ENCODE results near the gene OSBPL2.

The OSBPL2 gene

DNA sequence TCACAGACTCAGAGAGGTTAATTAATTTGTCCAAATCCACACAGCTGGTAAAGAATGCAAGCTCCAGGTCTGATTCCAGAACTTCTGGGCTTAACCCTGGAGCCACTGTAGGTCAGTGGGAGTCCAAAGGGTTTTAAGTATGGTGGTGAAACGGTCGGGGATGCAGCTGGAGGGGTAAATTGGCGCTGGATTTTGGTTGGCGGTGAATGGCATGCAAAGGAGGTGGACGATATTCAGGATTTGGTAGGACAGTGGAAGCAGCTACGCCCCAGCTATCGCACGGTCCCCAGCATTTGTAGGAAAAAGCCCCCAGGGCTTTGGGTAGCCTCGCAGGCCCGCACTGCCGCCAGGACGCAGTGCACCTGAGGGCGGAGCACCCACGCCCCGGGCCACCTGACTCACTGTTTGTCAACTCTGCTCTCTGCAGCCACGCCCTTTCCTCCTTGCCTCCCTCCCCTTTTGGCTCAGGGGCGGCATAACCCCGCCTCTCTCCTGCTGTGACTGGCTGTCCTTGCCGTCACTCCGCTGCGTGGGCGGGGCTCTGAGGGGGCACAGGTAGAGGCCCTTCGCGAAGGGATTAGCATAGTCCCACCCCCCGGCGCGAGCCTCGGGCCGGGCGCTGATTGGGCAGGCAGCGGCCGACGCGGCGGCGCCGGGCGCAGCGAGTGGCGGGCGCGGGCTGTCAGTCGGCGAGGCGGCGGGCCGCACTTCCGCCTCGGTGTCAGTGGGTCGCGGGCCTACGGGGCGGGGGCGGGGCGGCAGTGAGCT is at the start of gene OSBPL2:
TSS of gene OSBPL2 (plus strand) at position 721 of the 768 bp plus-strand sequence. CDS start 17,664 bp downstream, outside the sequence.
- FAIRE-seq (peak; percentile 86), DNase-seq (ENCODE audit: low spot score) (peak; percentile 97)

DNA sequence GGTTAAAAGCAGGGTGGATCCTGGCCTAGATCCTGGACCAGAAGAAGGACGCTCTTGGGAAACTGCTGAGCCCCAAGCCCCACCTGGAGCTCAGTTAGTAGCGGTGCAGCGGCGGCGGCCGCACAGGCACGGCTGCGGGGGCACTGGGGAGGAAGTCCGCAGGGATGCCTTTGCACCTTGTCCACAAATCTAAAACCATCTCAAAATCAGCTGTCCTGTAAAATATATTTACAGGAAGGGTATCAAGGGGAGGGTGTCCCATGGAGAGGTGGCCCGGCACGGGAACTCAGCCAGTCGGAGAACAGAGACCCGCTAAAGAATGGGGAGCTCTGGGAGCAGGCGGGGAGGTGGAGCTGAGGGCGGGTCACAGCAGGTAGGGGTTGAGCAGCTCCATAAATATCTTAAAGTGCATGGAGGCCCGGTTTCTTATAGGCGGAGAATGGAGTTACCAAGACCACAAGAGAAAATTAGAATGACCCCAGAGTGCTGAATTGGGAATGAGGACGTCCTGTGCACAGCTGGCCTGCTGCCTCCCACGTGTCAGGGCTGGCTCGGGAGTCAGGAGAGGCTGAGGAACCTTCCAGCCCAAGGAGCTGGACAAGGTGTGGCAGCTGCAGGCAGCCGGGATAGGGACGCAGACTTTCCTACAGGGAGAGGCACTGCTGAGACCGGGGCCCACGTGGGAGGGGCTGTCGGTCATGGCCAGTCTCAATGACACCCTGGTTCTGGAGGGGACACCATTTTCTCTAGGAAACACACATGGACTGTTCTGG is 47.5 kb upstream of the OSBPL2 start:
- DNase-seq (ENCODE audit: low spot score), result no peak
- FAIRE-seq, result no peak

DNA sequence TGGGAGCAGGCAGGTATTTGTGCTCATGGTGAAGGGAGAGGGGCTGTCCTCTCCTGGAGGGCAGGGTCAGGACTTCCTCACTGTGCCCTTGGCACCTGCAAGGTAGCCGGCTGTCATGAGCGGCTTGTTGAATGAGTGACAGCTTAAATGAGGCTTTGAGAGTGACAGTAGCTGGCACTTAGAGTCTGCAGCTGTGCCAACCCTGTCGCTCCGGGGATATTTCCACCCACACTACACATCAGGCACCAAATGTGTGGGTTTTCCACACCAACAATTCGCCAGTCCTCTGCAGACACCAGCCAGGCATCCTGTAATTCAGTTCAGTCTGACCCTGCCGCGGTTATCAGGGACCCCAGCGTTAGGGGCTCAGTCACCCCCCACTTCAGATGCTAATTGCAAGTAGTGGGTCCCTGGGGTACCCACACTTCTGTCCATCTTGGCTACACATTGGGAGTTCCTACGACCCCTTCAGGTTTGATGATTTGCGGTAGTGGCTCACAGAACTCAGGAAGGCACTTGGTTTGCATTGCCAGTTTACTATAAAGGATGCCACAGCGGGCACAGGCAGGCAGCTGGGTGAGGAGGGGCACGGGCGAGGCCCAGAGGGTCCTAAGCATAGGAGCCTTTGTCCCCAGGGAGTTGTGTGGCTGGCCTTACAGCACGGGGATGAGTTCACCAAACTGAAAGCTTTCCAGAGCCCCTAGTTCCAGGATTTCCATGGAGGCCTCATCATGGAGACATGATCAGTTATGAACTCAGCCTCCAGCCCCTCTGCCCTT is 46.4 kb upstream of the OSBPL2 start:
- no peak for DNase-seq (ENCODE audit: low spot score)

DNA sequence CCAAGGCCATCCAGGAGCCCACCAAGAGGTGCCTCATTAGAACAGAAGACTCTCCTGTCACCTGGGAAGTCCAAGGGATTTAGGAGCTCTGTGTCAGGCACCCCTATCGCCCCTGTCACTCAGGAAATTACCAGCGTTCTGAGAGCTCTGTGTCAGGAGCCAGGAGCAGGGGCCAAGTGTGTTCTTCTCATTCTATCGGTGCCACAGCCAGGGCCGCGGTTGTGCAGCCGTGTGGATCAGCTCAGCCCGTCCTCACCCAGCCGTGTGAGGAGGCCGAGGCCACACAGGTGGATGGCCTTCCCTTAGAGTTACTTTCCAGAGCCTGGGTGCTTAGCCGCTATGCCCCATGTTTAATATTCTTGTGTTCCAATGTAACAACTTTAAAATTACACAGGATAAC is 45.7 kb upstream of the OSBPL2 start:
- no peak for FAIRE-seq
- DNase-seq (ENCODE audit: low spot score), result no peak

More for the DNA sequence above, 46.4 kb upstream of the OSBPL2 start:
- no peak for FAIRE-seq

DNA sequence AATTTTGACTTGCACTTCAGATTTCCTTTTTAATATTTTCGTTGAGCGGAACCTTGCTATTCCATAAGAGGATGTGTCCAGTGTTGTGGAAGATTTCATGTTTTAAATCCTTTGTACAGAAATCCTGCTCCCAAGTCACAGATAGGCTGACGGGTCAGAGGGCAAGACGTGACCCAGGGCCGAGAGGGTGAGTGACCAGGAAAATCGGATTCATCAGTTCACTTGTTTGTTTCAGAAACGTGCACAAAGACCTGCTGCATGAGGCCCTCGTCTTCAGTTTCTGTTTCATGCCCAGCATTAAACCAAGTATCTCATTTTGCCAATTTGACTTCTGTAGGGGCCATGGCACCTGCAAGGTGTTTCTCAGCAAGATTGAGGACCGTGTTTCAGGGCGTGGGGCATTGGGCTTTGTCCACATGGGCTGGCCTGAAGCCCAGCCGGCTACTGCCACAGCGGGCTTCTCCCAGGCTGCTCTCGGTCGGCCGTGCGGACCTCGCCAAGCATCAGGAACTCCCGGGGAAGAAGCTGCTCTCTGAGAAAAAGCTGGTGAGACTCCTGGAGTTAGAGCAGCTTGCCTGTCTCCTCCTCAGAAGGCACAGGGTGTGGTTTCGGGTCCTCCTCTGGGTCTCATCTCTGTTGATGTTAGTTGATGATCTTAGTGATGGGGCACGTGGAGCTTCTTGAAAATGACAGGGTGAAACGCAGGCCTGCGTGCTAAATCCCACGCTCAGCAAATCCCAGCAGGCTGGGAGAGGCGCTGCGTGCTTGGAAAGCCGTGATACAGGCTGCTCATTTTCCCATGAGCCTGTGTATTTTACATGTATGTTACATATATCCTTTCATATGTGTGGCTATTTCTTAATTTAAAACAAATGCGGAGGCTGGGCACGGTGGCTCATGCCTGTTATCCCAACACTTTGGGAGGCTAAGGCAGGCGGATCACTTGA is 45.0 kb upstream of the OSBPL2 start:
- no peak for FAIRE-seq
- no peak for DNase-seq (ENCODE audit: low spot score)

DNA sequence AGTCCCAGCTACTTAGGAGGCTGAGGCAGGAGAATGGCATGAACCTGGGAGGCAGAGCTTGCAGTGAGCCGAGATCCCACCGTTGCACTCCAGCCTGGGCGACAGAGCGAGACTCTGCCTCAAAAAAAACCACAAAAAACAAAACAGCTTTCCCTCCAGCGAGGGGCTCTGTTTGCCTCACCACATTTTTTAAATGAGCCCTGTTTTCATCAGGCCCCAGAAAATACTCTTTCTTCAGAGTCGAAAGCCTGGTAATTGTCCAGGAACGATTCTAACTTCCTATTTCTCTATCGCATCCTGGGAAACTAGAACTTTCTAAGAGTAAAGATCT is 43.3 kb upstream of the OSBPL2 start:
- no peak for DNase-seq (ENCODE audit: low spot score)
- FAIRE-seq, result no peak

DNA sequence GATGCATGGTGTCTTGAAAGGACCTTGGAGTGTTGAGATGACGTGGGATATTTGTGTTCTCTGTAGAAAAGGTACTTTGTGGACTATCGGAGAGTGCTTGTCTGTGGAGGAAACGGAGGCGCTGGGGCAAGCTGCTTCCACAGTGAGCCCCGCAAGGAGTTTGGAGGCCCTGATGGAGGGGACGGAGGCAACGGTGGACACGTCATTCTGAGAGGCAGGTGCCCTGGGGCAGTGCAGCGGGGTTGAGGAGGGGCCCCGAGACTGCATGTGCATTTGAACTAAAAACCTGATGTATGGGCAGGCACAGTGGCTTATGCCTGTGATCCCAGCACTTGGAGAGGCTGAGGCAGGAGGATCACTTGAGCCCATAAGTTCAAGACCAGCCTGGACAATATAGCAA is 42.6 kb upstream of the OSBPL2 start:
- DNase-seq (ENCODE audit: low spot score) (no peak), FAIRE-seq (no peak)

DNA sequence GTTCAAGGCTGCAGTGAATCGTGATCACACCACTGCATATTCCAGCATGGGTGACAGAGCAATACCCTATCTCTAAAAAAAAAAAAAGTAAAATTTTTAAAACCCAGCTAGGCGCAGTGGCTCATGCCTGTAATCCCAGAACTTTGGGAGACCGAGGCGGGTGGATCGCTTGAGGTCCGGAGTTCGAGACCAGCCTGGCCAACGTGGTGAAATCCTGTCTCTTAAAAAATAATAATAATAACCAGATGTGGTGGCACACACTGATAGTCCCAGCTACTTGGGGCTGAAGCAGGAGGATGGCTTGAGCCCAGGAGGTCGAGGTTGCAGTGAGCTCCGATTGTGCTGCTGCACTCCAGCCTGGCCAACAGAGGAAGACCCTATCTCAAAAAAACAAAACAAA is 42.0 kb upstream of the OSBPL2 start:
- FAIRE-seq (no peak), DNase-seq (ENCODE audit: low spot score) (no peak)

DNA sequence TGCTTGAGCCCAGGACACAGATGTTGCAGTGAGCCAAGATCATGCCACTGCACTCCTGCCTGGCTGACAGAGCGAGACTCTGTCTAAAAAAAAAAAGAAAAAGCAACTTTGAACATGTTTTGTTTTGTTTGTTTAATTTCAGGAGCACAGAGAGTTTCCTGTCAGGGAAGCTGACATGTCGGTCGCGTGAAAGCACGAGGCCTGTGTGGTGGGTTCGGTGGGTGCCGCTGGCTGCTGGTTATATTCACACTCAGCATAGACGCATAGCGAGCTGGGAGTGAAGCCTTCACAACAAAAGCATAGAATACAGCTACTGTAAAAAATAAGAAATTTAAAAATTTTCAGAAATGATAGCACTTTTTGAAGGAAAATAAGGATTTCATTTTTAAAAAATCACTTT is 41.0 kb upstream of the OSBPL2 start:
- FAIRE-seq (no peak), DNase-seq (ENCODE audit: low spot score) (no peak)

DNA sequence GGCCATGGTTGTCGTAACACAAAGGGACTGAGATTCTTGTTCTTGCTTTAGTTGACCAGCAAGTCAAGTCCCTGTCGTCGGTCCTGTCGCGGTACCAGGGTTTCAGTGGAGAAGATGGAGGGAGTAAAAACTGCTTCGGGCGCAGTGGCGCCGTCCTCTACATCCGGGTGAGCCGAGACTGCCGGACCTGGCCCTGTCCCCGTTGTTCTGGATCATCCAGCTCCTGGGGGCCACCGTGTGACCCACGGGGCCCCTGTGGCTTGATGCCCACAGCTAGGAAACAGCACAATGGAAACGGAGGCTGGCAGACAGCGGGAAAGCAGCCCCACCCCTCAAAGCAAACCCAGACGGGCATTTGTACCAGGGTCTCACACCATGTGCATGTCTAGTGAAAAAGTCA is 40.5 kb upstream of the OSBPL2 start:
- DNase-seq (ENCODE audit: low spot score) (no peak), FAIRE-seq (no peak)

DNA sequence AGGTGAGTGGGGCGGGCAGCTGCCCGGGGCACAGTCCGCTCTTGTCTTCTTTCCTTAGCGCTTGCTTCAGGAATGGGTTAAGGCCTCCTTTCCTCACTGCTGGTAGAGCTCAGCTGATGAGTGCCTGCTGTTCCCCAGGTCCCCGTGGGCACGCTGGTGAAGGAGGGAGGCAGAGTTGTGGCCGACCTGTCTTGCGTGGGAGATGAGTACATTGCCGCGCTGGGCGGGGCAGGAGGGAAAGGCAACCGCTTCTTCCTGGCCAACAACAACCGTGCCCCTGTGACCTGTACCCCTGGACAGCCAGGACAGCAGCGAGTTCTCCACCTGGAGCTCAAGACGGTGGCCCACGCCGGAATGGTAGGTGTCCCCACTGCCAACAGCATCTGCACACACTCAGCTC is 39.8 kb upstream of the OSBPL2 start:
- DNase-seq (ENCODE audit: low spot score) (no peak), FAIRE-seq (no peak)

DNA sequence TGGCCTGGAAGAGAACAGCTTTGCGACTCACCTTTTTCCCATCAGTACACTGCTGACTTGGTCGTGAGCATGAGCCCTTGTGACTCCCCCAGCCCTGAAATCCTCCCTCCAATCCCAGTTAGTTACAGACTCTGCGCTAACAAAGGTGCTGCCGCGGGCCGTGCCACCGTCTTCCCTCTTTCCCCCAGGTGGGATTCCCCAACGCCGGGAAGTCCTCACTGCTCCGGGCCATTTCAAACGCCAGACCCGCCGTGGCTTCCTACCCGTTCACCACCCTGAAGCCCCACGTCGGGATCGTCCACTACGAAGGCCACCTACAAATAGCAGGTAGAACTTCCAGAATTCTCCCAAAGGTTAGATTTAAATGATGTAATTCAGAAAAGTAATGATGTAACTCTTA is 39.4 kb upstream of the OSBPL2 start:
- no peak for FAIRE-seq
- no peak for DNase-seq (ENCODE audit: low spot score)

DNA sequence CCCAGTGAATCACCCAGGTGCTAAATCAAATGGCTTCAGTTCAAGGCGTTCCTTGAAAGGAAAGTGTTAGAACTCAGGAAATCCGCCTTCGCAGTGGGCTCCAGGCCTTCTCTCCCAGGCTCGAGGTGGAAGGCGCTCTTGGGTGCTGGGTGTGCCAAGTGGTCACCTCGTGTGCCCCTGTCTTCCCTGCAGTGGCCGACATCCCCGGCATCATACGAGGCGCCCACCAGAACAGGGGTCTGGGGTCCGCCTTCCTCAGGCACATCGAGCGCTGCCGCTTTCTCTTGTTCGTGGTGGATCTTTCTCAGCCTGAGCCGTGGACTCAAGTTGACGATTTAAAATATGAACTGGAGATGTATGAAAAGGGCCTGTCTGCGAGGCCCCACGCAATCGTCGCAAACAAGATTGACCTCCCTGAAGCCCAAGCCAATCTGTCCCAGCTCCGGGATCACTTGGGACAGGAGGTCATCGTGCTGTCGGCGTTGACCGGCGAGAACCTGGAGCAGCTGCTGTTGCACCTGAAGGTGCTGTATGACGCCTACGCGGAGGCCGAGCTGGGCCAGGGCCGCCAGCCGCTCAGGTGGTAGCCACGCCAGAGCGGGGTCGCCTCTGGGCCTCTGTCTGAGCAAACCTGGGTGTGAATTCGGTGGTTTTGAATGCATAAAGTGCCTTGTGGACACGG is 37.7 kb upstream of the OSBPL2 start:
- DNase-seq (ENCODE audit: low spot score), result no peak
- FAIRE-seq, result no peak

DNA sequence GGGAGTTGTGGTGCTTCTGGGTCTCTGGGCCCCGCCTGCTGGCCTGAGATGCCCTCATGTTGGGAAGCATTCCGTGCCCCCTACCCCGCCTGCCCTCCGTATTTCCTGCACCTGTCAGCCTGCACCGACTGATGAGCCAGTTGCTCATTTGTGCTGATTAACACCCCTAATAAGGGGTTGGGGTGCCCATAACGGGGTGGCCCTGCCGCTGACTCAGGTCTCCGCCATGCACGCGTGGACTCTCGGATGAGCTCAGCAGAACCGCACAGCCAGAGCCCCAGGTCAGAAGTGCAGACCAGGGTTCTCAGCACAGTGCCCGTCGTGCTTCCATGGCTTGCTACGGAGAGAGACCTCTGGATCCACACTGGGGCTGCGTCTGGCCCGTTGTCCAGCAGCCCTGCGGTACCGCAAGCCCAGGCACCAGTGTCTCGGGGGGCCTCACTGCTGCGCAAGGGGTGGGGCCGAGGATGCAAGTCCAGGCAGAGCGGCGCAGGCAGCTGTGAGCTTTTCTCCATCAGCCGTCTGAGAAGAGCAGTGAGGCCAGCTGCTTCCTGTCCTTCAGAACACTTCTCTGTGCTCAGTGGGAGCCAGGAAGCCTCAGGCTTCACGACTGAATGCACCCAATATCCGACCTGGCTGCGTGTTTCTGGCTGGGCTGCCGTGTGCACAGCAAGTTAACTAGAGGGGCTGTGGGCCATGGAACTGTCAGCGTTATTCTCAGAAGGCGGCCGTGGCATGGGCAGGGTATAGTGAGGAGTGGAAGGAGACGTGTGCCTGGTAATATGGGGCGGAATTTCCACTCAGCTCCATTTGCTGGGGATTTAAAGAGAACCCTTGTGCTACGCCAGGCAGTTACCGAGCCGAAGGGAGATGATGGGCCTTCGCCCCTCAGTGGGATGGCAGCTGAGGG is 36.9 kb upstream of the OSBPL2 start:
- DNase-seq (ENCODE audit: low spot score) (no peak), FAIRE-seq (no peak)

DNA sequence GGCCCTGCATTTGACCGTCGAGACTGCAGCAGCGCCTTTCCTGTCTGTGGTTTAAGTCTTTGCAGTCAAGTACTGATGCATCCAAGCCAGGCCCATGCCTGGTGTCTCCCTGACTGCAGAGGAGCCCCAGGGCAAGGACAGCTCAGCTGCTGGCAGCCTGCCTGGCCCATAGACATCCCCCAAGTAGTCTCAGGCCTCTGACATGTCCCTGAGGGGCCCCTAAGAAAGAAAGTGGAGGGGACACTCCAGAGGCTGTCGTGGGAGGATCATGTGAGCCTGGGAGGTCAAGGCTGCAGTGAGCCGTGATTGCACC is 36.3 kb upstream of the OSBPL2 start:
- DNase-seq (ENCODE audit: low spot score) (no peak), FAIRE-seq (no peak)

DNA sequence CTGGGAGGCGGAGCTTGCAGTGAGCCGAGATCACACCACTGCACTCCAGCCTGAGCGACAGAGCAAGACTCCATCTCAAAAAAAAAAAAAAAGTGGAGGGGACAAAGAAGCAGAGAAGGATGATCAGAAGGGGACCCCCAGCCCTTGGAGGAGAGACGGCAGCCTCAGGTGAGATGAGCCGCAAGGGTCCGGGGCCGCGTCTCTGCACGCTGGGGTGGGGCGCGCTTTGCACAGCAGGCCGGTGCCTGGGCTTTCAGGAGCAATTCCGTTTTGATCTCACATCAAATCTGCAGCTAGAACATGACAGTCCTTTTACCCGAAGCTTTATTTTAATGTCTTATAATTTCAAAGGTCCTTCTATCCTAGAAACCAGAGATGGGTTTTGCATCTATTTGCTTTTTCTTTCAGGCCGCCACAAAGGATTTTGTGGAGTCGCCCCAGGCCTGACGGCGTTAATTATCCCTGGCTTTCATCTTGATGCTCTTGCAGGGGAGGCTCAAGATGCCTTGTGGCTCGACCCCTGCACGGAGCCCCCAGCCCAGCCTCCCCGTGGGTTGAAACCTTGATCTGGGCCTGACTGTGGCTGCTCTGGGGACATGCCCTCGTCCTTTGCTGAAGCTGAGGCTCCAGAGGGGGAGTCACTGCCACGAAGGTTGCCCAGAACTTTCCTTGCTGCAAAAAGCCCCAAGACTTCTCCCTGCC is 35.5 kb upstream of the OSBPL2 start:
- DNase-seq (ENCODE audit: low spot score) (no peak), FAIRE-seq (no peak)

DNA sequence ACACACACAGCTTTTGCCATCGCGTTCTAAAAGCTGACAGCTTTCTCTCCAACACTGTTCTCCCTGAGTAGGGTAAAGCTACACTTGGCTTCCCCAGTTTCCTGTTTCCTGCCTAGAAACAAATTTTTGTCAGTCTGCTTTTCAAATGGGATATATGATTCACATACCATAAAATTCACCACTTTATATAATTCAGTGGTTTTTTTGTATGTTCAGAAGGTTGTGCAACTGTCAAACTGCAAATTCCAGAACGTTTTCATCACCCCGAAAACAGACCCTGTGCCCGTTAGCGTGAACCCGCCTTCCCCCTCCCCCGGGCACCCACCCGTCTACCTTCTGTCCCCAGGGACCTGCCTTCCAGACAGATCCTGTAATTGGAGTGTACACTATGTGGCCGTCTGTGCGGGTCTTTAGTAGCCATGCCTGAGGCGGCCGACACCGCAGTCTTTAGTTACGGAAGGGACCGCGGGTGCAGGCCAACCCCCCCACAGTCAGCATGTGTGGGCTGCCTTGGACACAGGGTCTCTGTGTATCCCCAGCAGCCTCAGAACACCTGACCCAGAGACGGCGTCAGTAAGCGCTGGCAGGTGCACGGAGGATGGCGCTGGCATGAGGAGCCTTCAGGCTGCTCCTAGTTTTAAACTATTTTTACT is 34.8 kb upstream of the OSBPL2 start:
- no peak for FAIRE-seq

DNA sequence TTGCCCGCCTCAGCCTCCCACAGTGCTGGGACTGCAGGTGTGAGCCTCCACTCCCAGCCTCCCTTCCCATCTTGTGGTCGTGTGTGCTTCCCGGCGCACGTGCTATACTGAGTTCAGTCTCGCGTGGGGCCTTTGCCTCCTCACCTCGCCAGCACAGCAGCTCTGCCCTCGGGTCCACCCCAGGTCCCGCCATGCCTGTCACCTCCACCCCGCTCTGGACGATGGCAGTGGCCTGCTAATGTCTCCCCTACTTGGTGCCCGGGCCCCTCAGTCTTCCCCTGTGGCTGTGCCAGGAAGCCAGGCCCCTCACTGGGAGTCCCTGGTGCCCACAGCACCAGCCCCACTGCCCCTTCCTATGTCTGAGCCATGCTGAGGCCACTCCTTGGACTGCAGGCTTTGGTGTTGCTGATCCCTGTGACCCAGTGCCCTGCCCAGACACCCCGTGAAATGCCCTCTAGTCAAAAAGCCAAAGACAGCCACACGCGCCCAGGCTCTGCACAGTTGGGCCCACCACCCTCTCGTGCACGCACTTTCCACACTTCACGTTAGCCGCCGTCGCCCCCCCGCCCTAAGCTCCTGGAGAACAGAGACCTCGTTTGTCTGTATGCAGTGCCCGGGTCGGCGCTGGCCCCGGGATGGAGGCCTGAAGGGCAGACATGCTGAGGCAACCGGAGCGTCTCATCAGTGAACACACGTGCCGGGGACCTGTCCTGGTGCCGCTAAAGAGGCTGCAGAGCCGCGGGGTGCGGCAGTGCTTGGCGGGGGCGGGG is 32.5 kb upstream of the OSBPL2 start:
- FAIRE-seq (no peak), DNase-seq (ENCODE audit: low spot score) (no peak)

More for the DNA sequence above, 34.8 kb upstream of the OSBPL2 start:
- DNase-seq (ENCODE audit: low spot score), result no peak
